ENCODE data around the gene NACA2.
"Not testable (repeated sequence)": the region's sequence is repeated elsewhere in the genome, so short reads cannot be mapped to it uniquely, and the experiment has no call there.

Gene NACA2

GRCh38 chr17:61555127-61555566 lies 35.9 kb downstream of the NACA2 start:
- Histone ChIP-seq H3K27ac (no peak overlapping the region), H3K9me3 (no peaks in the 10 kb centered on the region), H3K4me3 (no peak overlapping the region), H3K36me3 (no peaks in the 10 kb centered on the region), H3K27me3 (peaks cover 0 to 5% of the 10 kb centered on the region in 2 donors), H3K4me1 (no peaks in the 10 kb centered on the region)
- intact Hi-C loops (cut with DNase I; ENCODE audit: low total_unique reads): no loop called here
- DNase-seq: no peak
- no peak for TF ChIP-seq CTCF (IDR thresholded peaks at IDR 0.05)

GRCh38 chr17:61554209-61554608 lies 36.8 kb downstream of the NACA2 start:
- Histone ChIP-seq H3K4me3 (no peak overlapping the region), H3K36me3 (no peaks in the 10 kb centered on the region), H3K27ac (no peak overlapping the region), H3K4me1 (no peaks in the 10 kb centered on the region), H3K27me3 (peaks cover 0 to 9% of the 10 kb centered on the region in 2 donors), H3K9me3 (no peaks in the 10 kb centered on the region)
- DNase-seq: no peak
- TF ChIP-seq CTCF (IDR thresholded peaks at IDR 0.05): no peak
- intact Hi-C loops (cut with DNase I; ENCODE audit: low total_unique reads): no loop called here

GRCh38 chr17:61552560-61552959 lies 38.5 kb downstream of the NACA2 start:
- not testable (repeated sequence) for H3K36me3 ChIP-seq, DNase-seq, H3K27me3 ChIP-seq, H3K9me3 ChIP-seq, H3K4me3 ChIP-seq, H3K4me1 ChIP-seq, H3K27ac ChIP-seq
- intact Hi-C loops (cut with DNase I; ENCODE audit: low total_unique reads): loop anchor here (2.0 kb wide), 1 partner anchor 136 kb away; no protein-coding TSS in a partner anchor

- H3K27me3 ChIP-seq: peaks cover 0 to 3% of the 10 kb centered on the region in 2 donors
- H3K4me3 ChIP-seq: no peak overlapping the region
- peak; percentile 68 to 71 for TF ChIP-seq CTCF (IDR thresholded peaks at IDR 0.05)
- H3K36me3 ChIP-seq: no peaks in the 10 kb centered on the region
- no peaks in the 10 kb centered on the region for H3K4me1 ChIP-seq
- no peaks in the 10 kb centered on the region for H3K9me3 ChIP-seq
- H3K27ac ChIP-seq: no peak overlapping the region
- intact Hi-C loops (cut with DNase I; ENCODE audit: low total_unique reads): no loop called here
- no peak for DNase-seq
Measured at GRCh38 chr17:61551255-61551742, 39.7 kb downstream of the NACA2 start.

- TF ChIP-seq CTCF (IDR thresholded peaks at IDR 0.05): no peak
- Histone ChIP-seq H3K4me3 (no peak overlapping the region), H3K4me1 (no peaks in the 10 kb centered on the region), H3K27me3 (peaks cover 0 to 3% of the 10 kb centered on the region in 2 donors), H3K36me3 (no peaks in the 10 kb centered on the region), H3K27ac (no peak overlapping the region), H3K9me3 (no peaks in the 10 kb centered on the region)
- intact Hi-C loops (cut with DNase I; ENCODE audit: low total_unique reads): no loop called here
- DNase-seq: no peak
Measured at GRCh38 chr17:61547113-61547512, 43.9 kb downstream of the NACA2 start.

GRCh38 chr17:61545335-61545938 lies 45.6 kb downstream of the NACA2 start:
- no peak for DNase-seq
- no peaks in the 10 kb centered on the region for H3K4me1 ChIP-seq
- H3K36me3 ChIP-seq: no peaks in the 10 kb centered on the region
- no peak for TF ChIP-seq CTCF (IDR thresholded peaks at IDR 0.05)
- peaks cover 0 to 7% (median 6%) of the 10 kb centered on the region in 3 donors for H3K9me3 ChIP-seq
- no peak overlapping the region for H3K4me3 ChIP-seq
- H3K27ac ChIP-seq: no peak overlapping the region
- peaks cover 0 to 3% of the 10 kb centered on the region in 2 donors for H3K27me3 ChIP-seq
- intact Hi-C loops (cut with DNase I; ENCODE audit: low total_unique reads): no loop called here

Data from tibial artery (tissue), 4 donors.